Fibroblast of skin of back (primary cell): ENCODE data around the gene PCDHB6. TPM values are rescaled to one million over a fixed set of nuclear protein-coding genes. Genes with fewer than 3 reads are reported as not detected.
A peak's percentile ranks its signal among the peaks of the same experiment; 100 is the strongest.
"Not testable (repeated sequence)": the region's sequence is repeated elsewhere in the genome, so short reads cannot be mapped to it uniquely, and the experiment has no call there.

Experiments used
- DNase-seq: peaks from one replicate; pipeline ENCODE4 v3.0.0-alpha.2; 2013
- polyA plus RNA-seq, 2 experiments: library from polyadenylated mRNA; unstranded; fragments of 120-200 nt; gene quantifications; one replicate each; pipeline ENCODE4 v1.2.1, GENCODE V29; 2013; ENCODE audit not compliant: insufficient read length in 2 of 2

PCDHB6 gene
- polyA plus RNA-seq (2013, experiment 1 of 2; ENCODE audit: insufficient read length) = 0.28 TPM
- 0.32 TPM for polyA plus RNA-seq (2013, experiment 2 of 2; ENCODE audit: insufficient read length)

GRCh38 chr5:141149812-141150211, at the start of gene PCDHB6:
PCDHB6 (plus strand) TSS chr5:141150057; CDS start chr5:141150258, 201 bp downstream.
- DNase-seq = peak; percentile 6

GRCh38 chr5:141100243-141100805, 49.5 kb upstream of the PCDHB6 start, which contains the start of gene PCDHB3:
PCDHB3 (plus strand) TSS chr5:141100473; CDS start chr5:141100650, 177 bp downstream.
- DNase-seq = peak; percentile 25

- DNase-seq = no peak
These were observed 48.8 kb upstream of the PCDHB6 start for GRCh38 chr5:141101059-141101458.

- DNase-seq = not testable (repeated sequence)
These were observed 47.8 kb upstream of the PCDHB6 start for GRCh38 chr5:141102070-141102469.

- not testable (repeated sequence) for DNase-seq
These were observed 47.4 kb upstream of the PCDHB6 start for GRCh38 chr5:141102471-141102870.

GRCh38 chr5:141105350-141105749, 44.5 kb upstream of the PCDHB6 start:
- no peak for DNase-seq

GRCh38 chr5:141119250-141119649, 30.6 kb upstream of the PCDHB6 start:
- no peak for DNase-seq

- DNase-seq = no peak
These were observed 28.3 kb upstream of the PCDHB6 start, which contains the start of gene PCDHB4 for GRCh38 chr5:141121563-141121962. PCDHB4 (plus strand) TSS chr5:141121818; CDS start chr5:141121999, 181 bp downstream.

- DNase-seq = no peak
These were observed 27.9 kb upstream of the PCDHB6 start for GRCh38 chr5:141121985-141122384.

- DNase-seq = not testable (repeated sequence)
These were observed 26.3 kb upstream of the PCDHB6 start for GRCh38 chr5:141123396-141124135.

GRCh38 chr5:141127305-141127704, 22.6 kb upstream of the PCDHB6 start:
- DNase-seq = no peak

GRCh38 chr5:141135030-141135717, 14.7 kb upstream of the PCDHB6 start, which contains the start of gene PCDHB5:
PCDHB5 (plus strand) TSS chr5:141135206; CDS start chr5:141135435, 229 bp downstream.
- peak; percentile 6 for DNase-seq

- no peak for DNase-seq
These were observed 14.1 kb upstream of the PCDHB6 start for GRCh38 chr5:141135718-141136266.

GRCh38 chr5:141137346-141137745, 12.5 kb upstream of the PCDHB6 start:
- not testable (repeated sequence) for DNase-seq

GRCh38 chr5:141150224-141150992, 551 bp downstream of the PCDHB6 start:
- DNase-seq = no peak

GRCh38 chr5:141150993-141151325, 1.1 kb downstream of the PCDHB6 start:
- no peak for DNase-seq

- DNase-seq = not testable (repeated sequence)
These were observed 1.8 kb downstream of the PCDHB6 start for GRCh38 chr5:141151632-141152031.

- not testable (repeated sequence) for DNase-seq
These were observed 2.2 kb downstream of the PCDHB6 start for GRCh38 chr5:141152096-141152495.

- DNase-seq = no peak
These were observed 5.9 kb downstream of the PCDHB6 start for GRCh38 chr5:141155540-141156374.

GRCh38 chr5:141157356-141157755, 7.5 kb downstream of the PCDHB6 start:
- not testable (repeated sequence) for DNase-seq

- not testable (repeated sequence) for DNase-seq
These were observed 8.0 kb downstream of the PCDHB6 start for GRCh38 chr5:141157901-141158300.
